Hippocampal formation (tissue), 2 donors: ENCODE data around the gene HDDC2.
"Not testable (repeated sequence)": the region's sequence is repeated elsewhere in the genome, so short reads cannot be mapped to it uniquely, and the experiment has no call there.

Experiments used
- DNase-seq, 2 donors: peaks; one replicate each; lab custom pipeline; 2025; lab: John Stamatoyannopoulos, UW

HDDC2 gene

DNA sequence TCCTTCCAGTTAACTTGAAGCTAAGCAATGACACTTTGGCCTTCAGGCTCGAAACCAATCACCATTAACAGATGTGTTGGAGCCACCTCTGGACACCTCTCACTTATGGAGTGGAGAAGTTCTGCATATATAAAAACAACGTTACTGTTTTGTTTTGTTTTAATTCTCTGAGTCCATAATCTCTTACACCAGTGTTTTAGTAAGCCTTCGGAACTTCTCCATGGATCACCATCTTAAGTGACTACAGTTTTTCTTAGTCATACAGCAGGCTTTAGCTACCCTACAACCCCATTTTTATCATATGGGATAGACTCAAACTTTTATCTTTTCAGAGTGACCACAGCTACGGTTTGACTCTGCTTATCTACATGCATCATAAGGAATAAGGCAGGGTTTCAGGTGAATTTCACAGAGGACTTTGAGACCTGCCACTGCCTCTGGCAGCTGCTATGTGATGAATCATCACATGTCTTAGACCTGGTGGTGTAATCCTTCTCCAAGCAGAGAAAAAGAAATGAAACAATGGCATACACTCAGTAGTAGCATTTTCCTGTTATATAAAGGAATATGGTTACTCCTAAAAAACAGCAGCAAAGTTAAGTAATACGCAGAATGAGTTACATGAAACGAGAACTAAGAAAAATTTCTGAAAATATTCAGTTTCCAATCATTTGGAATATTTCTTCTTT is 5.5 kb upstream of the HDDC2 start:
- DNase-seq: no peak

DNA sequence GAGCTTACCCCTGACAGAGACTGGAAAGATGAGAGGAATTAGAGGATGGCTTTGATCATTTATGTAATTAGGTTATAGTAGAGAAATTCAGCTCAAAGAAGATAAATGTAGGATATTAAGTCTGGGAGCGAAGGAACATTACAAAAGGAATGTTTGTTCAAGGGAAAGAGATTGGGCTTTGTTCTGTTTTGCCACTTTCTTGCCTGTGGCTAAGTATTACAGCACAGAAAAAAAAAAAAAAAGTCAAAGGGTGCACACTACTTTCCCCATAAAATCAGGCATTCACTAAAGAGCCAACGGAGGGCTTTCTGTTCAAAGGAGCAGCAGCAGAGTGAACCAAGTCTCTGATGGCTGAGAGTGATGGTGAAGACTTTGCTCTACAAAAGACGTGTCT is 5.0 kb upstream of the HDDC2 start:
- no peak for DNase-seq

DNA sequence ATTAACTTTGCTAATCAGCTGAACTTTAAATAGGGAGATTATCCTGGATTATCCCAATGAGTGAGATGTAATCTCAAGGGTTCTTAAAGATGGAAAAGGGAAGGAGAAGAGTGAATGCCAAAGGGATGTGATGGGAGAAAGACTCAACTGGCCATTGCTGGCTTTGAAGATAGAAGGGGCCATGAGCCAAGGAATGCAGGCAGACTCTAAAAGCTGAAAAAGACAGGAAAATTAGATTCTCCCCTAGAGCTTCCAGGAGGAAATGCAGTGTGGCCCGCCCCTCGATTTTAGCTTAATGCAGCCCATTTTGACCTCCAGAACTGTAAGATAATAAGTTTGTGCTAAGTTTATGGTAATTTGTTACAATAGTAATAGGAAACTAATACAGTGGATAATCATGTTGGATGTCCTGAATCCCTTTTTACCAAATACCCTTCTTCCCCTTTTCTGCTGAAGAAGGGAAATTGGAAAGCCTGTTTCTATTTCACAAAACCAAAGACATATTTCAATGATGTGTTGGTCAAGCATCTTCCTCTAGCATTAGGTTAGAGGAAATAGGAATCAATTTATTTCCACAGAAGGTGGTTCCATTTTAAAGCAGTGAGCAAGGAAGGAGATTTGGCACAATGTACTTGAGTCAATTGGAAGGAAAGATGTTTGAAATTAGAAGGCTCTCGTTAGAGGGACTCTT is 3.3 kb upstream of the HDDC2 start:
- no peak for DNase-seq

DNA sequence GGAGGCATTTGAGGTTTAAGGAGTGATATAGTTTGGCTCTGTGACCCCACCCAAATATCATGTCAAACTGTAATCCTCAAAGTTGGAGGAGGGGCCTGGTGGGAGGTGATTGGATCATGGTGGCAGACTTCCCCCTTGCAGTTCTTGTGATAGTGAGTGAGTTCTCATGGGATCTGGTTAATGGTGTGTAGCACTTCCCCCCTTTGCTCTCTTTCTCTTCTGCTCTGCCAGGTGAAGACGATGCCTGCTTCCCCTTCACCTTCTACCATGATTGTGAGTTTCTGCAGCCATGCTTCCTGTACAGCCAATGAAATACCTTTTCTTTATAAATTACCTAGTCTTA is 1.7 kb upstream of the HDDC2 start:
- no peak for DNase-seq

DNA sequence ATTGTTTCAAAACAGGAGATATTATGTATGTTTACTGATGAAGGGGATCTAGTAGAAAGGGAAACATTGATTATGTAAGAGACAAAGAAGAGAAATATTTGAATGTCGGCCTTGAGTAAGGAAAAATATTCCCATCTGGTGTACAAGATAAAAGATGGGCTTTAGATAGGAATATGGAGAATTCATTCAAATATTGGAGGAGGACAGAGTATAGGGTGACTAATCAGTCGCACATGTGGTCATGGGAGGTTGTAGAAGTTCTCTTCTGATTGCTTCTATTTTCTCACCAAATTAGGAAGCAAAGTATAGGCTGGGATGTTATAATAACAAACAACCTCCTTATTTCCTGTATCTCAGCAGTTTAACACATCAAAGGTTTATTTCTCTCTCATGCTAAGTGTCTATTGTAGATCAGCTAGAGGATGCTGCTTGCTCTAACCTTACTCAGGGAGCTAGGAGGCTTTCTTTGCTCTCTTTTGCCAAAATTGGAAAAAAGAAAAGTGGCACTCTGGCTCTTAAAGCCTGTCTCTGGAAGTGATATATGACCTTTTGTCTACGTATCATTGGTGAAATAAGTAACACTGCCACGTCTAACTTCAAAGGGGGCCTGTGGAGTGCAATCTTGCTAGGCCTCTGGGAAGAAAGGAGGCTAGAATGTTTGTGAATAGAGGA is 1.2 kb upstream of the HDDC2 start:
- no peak for DNase-seq

DNA sequence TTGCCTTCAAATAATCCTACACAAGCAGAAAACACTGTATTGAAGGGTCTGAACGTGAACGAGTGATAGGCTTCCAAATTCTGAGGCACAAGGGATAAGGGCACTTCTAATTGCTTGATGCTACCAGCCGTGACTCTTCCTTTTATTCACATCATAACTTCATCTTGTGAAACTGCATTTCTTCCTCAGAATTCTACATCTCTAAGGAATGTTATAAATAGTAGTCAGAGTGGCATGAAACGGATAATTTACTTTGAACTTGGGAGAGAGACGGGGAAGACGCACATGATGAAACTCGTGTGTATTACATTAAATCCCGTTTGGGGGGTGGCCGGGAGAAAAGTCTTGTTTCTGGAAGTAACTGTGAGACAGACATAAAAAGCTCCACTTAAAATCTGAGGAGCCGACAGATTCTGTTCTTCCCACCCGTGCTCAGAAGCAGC is 754 bp downstream of the HDDC2 start:
- no peak for DNase-seq

DNA sequence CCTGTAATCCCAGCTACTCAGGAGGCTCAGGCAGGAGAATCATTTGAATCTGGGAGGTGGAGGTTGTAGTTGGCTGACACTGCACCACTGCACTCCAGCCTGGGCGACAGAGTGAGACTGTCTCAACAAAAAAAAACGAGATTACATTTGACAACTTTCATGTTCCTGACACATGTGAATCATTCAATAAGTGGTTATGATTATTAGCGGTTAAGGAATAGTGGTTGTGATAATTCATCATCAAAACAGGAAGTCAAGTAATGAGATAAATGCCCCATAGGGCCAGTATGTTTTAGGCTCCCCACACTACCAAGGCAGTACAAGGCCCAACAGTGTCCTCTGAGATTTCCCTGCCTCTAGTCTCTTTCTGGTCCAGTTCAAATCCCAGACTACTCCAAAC is 2.5 kb downstream of the HDDC2 start:
- no peak for DNase-seq

DNA sequence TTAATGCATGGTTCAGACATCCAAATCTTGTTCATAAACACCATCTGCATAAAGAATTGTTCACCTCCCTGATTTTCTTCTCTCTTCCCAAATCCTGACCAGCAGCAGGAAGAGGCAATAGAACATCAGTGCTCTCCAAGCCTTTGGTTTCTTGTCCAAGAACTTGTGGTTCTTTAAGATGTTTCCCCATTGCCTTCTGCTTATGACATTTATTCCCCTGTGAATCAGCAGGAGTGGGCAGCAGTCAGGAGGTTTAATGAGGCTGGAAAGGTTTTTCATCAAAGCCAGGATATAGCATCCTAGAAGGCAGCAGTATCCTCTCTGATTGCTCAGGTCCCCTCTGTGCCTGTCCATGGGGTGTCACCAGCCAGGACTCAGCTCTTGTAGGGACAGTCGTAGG is 5.3 kb downstream of the HDDC2 start:
- DNase-seq: no peak

DNA sequence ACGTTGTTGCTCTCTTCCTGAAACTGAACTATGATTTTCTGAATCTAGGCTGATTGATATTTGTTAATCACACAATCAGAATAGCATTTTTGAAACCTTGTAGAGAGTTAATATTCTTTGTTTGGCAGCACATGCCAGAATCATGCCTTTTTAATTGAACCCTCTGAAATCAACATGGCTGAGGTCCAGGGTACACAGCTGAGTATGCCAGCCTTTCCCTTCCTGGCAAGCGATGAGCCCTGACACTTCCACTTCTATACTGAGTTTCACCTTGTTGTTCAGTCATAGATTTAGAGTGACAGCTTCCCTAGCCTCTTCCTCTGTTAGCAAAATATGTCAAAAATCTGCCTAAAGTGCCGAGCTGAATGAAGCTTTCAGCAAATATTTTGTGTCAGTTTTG is 6.8 kb downstream of the HDDC2 start:
- DNase-seq: no peak

DNA sequence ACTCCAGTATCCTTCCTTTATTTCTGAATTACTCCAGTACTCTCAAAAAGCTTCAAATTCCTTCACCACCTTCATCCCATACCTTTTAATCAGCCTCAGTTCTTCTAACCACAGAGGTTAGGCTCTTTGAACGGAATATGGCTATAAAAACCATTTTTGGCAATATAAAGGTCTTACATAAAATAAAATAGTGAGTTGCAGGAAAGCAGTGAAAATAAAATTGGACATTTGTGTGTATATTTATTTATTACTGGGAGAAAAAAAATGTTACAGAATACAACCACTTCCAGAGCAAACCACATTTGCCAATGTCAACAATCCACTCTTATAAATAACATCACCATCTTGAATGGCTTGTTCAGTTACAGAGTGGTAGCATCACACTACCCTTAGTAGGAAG is 7.7 kb downstream of the HDDC2 start:
- no peak for DNase-seq

DNA sequence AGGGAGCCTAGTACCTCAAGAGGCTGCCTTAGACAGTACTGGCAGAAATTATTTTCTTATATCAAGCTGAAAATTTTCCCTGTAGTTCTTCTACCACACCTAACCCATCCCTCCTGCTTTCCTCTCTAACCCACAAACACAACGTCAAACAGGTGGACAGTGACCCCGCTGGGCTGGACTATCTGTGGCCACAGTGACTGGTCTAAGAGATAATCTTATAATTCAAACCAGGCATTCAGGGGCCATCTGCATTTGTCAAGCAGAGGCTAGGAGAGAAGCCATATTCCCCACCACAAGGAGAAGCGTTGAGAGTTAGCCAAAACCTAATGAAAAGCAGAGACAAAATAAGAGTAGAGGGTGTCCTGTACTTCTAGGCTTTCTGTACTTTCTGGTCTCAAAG is 8.2 kb downstream of the HDDC2 start:
- no peak for DNase-seq

DNA sequence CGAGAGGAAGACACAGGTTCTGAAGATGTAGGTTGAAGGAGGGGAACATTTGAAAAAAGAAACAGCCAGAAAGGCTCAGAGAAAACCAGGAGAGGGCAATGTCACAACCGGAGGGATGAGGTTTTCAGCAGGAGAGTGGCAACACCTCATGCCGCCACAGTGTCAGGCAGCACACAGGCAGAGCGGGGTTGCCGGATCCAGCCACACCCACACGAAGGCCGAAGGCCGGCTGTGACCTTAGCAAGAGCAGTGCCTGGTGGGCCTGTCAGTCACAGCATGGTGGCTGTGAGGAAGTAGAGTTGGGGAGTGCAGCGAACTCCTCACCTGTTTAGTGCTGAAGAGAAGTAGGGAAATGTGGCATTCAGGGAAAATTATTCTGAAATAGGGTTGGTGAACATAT is 14.0 kb downstream of the HDDC2 start:
- no peak for DNase-seq

DNA sequence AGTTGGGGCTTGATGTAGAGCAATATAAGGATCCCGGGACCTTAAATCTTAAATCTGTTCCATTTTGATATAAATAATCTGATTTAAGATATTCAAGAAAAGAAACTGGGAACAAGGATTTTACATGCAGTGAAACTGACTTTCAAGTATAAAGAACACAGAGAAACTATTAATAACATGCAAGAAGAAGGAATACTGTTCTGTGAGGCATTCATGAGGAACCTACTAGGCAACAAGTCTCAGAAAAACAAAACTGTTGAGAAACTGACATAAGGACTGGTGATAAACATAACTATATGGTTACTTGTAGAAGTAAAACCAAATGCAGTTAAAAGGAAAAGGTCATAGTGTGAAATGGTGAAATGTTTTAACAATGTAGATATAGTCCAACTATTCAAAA is 15.8 kb downstream of the HDDC2 start:
- no peak for DNase-seq

DNA sequence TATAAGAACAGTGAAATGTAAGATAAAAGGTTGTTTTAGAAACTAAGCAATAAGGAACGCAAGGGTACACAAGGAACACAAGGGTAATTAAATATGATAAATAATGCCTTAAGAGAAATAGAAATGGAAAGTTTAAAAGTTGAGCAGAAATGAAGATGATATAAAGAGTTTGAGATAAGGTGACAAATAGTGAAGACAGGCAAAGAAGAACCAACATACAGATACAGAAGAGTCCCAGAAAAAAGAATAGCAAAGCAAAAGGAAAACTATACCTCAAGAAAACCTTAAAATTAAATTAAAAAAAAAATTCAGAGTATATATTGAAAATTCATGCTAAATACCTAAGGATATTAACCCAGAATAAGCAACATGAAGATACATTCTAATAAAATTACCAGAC is 16.4 kb downstream of the HDDC2 start:
- no peak for DNase-seq

DNA sequence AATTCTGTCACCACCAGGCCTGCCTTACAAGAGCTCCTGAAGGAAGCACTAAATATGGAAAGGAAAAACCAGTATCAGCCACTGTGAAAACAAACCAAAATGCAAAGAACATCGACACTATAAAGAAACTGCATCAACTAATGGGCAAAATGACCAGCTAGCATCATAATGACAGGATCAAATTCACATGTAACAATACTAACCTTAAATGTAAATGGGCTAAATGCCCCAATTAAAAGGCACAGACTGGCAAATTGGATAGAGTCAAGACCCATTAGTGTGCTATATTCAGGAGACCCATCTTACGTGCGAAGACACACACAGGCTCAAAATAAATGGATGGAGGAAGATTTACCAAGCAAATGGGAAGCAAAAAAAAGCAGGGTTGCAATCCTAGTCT is 19.3 kb downstream of the HDDC2 start:
- not testable (repeated sequence) for DNase-seq

DNA sequence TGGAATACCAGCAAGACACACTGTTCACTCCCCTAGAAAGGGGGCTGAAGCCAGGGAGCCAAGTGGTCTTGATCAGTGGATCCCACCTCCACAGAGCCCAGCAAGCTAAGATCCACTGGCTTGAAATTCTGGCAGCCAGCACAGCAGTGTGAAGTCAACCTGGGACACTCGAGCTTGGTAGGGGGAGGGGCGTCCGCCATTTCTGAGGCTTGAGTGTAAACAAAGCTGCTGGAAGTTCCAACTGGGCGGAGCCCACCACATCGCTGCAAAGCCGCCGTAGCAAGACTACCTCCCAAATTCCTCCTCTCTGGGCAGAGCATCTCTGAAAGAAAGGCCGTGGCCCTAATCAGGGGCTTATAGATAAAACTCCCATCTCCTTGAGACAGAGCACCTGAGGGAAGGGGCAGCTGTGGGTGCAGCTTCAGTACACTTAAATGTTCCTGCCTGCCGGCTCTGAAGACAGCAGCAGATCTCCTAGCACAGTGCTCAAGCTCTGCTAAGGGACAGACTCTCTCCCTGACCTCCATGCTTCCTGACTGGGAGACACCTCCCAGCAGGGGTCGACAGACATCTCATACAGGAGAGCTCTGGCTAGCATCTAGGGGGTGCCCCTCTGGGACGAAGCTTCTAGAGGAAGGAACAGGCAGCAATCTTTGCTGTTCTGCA is 21.3 kb downstream of the HDDC2 start:
- DNase-seq: not testable (repeated sequence)

DNA sequence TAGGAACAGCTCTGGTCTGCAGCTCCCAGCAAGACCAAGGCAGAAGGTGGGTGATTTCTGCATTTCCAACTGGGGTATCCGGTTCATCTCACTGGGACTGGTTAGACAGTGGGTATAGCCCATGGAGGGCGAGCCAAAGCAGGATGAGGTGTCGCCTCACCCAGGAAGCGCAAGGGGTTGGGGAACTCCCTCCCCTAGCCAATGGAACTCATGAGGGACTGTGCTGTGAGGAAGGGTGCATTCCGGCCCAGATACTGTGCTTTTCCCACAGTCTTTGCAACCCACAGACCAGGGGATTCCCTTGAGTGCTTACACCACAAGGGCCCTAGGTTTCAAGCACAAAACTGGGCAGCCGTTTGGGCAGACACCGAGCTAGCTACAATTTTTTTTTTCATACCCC is 21.8 kb downstream of the HDDC2 start:
- DNase-seq: no peak

DNA sequence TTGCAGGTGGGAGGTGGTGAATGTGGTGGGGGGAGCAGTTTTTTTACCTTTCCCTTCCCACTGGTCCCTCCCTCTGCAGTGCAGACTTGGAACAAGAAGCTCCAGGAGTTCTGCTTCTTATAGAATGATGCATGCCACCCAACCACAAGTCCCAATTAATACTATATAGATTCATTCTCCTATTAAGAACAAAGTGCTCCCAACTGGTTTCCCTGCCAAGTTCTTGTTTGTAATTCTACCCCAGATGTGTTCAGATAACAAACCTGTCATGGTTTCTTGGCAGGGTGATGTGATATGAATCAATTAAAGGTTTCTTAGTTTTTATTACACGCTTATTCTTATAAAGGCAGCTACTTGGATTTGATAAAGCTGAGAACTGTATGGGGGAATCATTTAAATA is 23.9 kb downstream of the HDDC2 start:
- no peak for DNase-seq

DNA sequence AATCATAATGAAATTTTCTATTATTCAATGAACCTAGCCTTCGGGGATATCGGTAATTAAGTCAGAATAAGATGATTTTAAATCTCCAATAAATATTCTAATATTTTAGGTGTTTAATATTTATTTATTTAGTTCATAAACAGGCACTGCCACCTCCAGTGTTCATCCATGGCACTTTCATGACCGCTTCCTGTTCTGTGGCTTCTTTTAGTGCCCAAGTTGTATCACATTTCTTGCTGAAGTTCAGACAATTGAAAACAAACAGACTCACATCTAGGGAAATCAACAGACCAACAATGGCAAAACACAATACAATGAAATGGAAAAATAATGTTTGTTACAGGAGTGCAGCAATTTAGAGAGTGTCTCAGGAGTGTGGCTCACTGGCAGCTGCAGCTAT is 26.0 kb downstream of the HDDC2 start:
- no peak for DNase-seq

DNA sequence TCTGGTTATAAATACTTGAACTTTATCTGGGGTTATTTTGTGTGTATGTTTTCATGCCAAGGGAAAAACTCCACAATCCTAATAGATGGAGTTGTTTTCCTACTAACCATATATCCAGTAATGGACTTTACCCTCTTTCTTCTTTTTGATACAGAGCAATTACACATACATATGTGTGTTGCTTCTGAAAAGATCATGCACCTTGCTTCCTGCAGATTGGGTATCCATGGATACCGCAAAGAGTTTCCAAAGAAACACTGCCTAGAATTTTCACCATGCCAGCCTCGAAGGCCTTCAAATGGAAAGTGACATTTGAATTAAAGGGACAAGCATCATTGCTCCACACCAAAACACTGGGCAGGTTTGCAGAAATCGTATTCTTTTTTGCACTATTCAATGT is 26.8 kb downstream of the HDDC2 start:
- DNase-seq: no peak

DNA sequence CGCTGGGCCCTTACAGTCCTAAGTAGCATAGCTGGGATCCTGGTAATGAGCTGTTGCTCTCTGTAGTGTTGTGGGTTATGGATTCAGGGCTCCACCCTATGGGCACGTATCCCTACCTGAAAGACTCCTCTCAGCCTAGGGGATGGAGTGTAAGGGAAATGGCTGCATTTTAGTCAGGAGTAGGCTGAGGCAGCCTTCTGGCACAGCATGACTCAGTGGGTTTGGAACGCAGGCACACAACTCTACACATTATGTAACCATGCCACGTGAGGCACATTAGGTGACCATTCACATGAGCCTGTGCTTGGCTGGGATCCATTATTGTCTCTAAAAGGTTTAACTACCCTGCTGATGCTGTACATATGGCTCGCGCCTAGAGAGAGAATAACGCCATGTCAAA is 27.8 kb downstream of the HDDC2 start:
- DNase-seq: no peak

DNA sequence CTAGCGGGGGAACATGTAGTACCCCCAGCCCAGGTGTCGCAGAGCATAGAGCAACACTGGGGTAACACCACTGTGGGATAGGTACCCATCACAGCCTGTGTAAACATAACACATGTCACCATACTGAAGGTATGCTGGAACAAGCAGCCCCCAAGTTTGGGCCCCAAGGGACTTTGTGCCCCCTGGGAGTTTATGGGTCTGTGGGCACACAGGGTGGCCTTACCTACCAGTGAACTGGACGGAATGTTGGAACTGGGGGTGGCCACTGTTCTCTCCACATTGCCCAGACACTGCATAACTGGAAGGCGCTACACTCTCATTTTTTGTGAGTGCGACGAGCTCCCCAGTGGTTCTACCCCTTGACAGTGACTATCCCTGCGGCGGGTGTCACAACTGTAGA is 28.5 kb downstream of the HDDC2 start:
- no peak for DNase-seq
